Measurements from ENCODE around the gene NFAT5. TPM values are rescaled to one million over a fixed set of nuclear protein-coding genes. Genes with fewer than 3 reads are reported as not detected.

Gene NFAT5
- total RNA-seq, 1 experiment from 2014 or later, result 21.0 TPM

DNA sequence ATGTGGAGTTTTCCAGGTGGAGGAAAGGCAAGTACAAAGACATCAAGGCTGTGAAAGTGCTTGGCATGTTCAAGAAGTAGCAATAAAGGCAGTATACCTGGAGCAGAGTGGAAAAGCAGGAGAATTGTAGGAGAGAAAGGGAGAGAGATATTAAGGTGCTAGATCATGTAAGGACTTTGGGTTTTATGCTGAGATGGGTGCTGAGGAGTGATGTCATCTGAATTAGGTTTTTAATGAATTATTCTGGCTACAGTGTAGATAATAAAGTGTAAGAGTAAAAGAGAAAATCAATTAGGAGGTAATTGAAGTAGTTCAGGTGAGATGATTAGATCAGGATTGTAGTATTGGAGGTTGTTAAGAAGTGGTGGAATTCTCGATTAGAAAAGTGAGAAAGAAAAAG, 34.0 kb downstream of the NFAT5 start:
- peaks cover 0 to 7% of the 10 kb centered on the region in 2 experiments; a peak in 2 of 4 replicates for H3K4me1 Mint-ChIP-seq
- no peaks in the 10 kb centered on the region for H3K27me3 ChIP-seq (ENCODE audit: insufficient read depth, low read length)
- H3K18ac ChIP-seq (ENCODE audit: insufficient read length, low read depth, low read length), result no peak overlapping the region
- H2BK12ac ChIP-seq (ENCODE audit: insufficient read length, low read depth, low read length), result no peak overlapping the region
- H3K14ac ChIP-seq (ENCODE audit: insufficient read depth, low read length), result no peak overlapping the region
- no peaks in the 10 kb centered on the region for H3K23me2 ChIP-seq (ENCODE audit: insufficient read length, low read depth, low read length, poor library complexity, severe bottlenecking)
- H2BK20ac ChIP-seq (ENCODE audit: low read depth, low read length, poor library complexity, severe bottlenecking), result no peak overlapping the region
- no peak overlapping the region for H3K56ac ChIP-seq (ENCODE audit: insufficient read length, low read depth, low read length)
- no peak for DNase-seq
- H2AK5ac ChIP-seq (ENCODE audit: insufficient read length, low read length), result no peak overlapping the region
- no peaks in the 10 kb centered on the region for H4K20me1 ChIP-seq (ENCODE audit: control insufficient read depth, insufficient read depth, insufficient read length)
- no peak overlapping the region for H2BK15ac ChIP-seq (ENCODE audit: low read depth, low read length)
- no peak overlapping the region for H4K91ac ChIP-seq (ENCODE audit: insufficient read length, low read depth, low read length)
- H2AFZ ChIP-seq (ENCODE audit: low read length), result no peak overlapping the region
- no peaks in the 10 kb centered on the region for H3K9me3 Mint-ChIP-seq
- H2BK120ac ChIP-seq (ENCODE audit: low read depth, low read length, poor library complexity, severe bottlenecking), result no peak overlapping the region
- peaks cover 4% of the 10 kb centered on the region for H3K79me1 ChIP-seq (ENCODE audit: insufficient read depth, low read depth, low read length, poor library complexity, severe bottlenecking)
- TF ChIP-seq, protein P1, sequence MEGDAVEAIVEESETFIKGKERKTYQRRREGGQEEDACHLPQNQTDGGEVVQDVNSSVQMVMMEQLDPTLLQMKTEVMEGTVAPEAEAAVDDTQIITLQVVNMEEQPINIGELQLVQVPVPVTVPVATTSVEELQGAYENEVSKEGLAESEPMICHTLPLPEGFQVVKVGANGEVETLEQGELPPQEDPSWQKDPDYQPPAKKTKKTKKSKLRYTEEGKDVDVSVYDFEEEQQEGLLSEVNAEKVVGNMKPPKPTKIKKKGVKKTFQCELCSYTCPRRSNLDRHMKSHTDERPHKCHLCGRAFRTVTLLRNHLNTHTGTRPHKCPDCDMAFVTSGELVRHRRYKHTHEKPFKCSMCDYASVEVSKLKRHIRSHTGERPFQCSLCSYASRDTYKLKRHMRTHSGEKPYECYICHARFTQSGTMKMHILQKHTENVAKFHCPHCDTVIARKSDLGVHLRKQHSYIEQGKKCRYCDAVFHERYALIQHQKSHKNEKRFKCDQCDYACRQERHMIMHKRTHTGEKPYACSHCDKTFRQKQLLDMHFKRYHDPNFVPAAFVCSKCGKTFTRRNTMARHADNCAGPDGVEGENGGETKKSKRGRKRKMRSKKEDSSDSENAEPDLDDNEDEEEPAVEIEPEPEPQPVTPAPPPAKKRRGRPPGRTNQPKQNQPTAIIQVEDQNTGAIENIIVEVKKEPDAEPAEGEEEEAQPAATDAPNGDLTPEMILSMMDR (conservative IDR thresholded peaks at IDR 0.05), result no peak
- no peak overlapping the region for H3K27ac ChIP-seq (ENCODE audit: insufficient read length, low read depth, low read length)
- H3K4ac ChIP-seq (ENCODE audit: low read depth, low read length), result no peak overlapping the region
- H2BK5ac ChIP-seq (ENCODE audit: insufficient read length, low read length), result no peak overlapping the region
- no peak overlapping the region for H3T11ph ChIP-seq (ENCODE audit: low read length)
- no peak overlapping the region for H4K8ac ChIP-seq (replicated peaks; ENCODE audit: insufficient read length, low read depth, low read length)
- no peak overlapping the region for H3K4me2 ChIP-seq (ENCODE audit: insufficient read depth, insufficient read length, low read length)
- WGBS (ENCODE audit: extremely low coverage, insufficient read length, low lambda C conversion rate), result 100% methylated on average over 1 of the region's 1 CpG
- H3K23ac ChIP-seq (ENCODE audit: insufficient read length, low read depth, low read length), result no peak overlapping the region
- no peaks in the 10 kb centered on the region for H3K4me1 ChIP-seq (ENCODE audit: insufficient read depth, low read length)
- H3K27ac Mint-ChIP-seq, result peak overlapping the region in 2 of 3 experiments; percentile 2 to 35; a peak in 2 of 7 replicates
- peaks cover 1% of the 10 kb centered on the region; the same call in 1 of the 2 replicates for H3K79me2 ChIP-seq (ENCODE audit: insufficient read depth, low read length)
- H3K9ac ChIP-seq (ENCODE audit: extremely low read depth, insufficient read length, low read length), result no peak overlapping the region
- no peaks in the 10 kb centered on the region for H3K9me3 ChIP-seq (ENCODE audit: control insufficient read depth, low read depth, low read length)
- no peak overlapping the region for H3K4me3 Mint-ChIP-seq
- no peaks in the 10 kb centered on the region for H3K36me3 Mint-ChIP-seq (ENCODE audit: insufficient read depth in 1 of 3, low read depth in 3 of 3)
- H3K27me3 Mint-ChIP-seq (ENCODE audit: low read depth), result no peaks in the 10 kb centered on the region
- no peak overlapping the region for H4K5ac ChIP-seq (ENCODE audit: insufficient read length, low read depth, low read length)

All from H9 (cell line).